RCC 7860 (cell line): ENCODE measurements around the gene CCNG2.
"Not testable (repeated sequence)": the region's sequence is repeated elsewhere in the genome, so short reads cannot be mapped to it uniquely, and the experiment has no call there.

ENCODE experiments used
- DNase-seq: peaks from one replicate; pipeline ENCODE4 v3.0.0-alpha.2; 2015; ENCODE audit warnings: low spot score
- FAIRE-seq: peaks from 2 replicates; lab custom pipeline; 2012; peaks lifted over from hg19 to GRCh38; lab: Jason Lieb, UNC

CCNG2 gene, protein sequence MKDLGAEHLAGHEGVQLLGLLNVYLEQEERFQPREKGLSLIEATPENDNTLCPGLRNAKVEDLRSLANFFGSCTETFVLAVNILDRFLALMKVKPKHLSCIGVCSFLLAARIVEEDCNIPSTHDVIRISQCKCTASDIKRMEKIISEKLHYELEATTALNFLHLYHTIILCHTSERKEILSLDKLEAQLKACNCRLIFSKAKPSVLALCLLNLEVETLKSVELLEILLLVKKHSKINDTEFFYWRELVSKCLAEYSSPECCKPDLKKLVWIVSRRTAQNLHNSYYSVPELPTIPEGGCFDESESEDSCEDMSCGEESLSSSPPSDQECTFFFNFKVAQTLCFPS

DNA sequence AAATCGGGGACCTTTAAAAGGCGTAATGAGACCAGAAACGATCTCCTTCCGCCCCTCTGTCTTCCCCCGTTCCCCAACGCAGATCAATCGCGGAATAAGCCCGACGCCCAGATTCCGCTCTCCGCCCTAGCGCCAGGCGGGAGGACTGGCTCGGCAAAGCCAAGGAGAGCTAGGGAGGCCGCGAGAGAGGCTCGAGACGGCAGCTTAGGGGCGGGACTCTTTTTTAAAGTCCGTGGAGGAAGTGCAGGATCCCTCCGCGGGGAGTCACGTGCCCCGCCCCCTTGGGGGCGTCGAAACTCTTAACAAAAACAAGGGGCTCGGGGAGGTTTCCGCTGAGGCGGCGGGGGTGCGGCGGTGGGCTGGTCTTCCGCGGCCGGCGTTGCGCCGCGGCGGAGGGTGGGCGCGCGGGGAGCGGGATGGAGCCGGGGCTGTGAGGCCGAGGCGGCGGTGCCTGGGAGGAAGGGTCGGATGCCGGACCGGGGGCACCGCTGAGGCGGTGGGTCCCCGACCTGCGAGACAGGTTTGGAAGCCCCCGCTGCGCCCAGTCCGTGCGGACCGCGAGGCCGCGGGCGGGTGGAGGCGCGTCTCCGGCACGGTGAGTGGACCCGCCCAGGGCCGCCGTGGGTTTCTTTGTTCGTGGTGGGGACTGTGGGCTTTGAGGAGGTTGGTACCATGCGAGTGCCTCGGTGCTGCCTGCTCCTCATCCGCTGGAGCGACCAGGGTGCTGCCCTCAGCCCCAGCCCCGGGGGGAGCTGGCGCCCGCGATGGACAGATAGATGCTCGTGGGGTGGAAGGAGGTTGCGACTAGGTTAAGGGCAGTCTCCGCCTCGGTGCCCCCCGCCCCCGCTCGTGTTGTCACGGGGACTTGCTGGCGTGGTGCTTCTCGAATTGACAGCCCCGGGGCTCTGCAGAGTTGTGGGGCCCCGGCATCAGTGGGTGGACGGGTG lies at the start of gene CCNG2:
Gene CCNG2, plus strand, starts transcription at position 296 of the 947 bp plus-strand sequence. CDS start 1,326 bp downstream, outside the sequence.
- no peak for DNase-seq
- FAIRE-seq: no peak

DNA sequence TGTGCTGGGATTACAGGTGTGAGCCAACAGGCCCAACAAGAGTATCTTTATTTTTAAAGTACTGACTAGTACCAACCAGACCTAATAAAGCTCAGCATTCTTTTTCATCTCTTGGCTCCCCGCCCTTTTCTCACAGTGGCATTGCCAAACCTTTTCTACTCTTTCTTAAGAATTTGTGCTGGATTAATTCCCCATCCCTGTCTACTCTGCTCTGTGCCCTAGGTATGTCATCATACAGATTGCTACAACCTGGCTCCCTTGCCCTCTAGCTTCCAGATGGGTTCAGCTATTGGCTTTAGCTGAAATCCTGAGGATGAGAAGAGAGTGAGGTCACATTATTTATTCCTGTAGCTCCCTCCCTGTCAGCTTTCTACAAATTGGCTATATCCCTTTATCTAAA lies 46.3 kb upstream of the CCNG2 start:
- no peak for DNase-seq
- FAIRE-seq: no peak

DNA sequence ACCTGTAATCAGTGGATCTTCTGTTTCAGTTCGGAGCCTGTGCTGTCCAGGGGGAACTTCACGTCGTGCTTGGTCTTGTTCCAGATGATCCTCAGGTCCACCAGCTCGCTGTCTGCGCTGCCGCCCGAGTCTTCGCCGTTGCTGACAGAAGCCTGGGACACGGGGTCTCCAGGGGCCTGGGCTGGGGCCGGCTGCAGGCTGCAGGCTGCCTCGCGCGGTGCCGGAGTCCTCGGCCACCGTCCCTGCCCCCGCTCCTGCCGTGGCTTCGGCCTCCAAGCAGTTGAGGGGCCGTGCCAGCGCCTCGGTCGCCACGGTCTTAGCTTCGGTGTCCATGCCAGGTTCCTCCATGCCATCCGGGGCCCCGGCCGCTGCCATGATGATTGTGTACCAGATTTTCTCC lies 43.9 kb upstream of the CCNG2 start:
- no peak for DNase-seq
- FAIRE-seq: no peak

DNA sequence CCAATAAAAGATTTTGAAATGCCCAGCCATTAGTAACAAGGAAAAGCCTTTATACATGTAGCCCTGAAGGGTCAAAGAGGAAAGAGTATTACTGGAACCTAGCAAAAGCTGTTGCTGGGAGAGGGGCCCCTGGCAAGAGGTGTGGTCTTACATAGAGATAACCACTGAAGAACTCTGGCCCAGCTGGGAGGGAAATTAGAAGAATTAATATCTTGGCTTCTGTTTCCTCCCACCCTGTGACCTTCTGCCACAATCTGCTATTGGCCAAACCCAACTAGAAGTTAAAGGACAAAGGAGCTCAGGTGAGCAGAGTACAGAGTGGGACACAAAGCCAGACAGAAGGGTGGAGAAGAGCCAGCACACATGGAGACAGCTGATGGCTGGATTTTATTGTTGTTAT lies 39.3 kb upstream of the CCNG2 start:
- FAIRE-seq (no peak), DNase-seq (no peak)

DNA sequence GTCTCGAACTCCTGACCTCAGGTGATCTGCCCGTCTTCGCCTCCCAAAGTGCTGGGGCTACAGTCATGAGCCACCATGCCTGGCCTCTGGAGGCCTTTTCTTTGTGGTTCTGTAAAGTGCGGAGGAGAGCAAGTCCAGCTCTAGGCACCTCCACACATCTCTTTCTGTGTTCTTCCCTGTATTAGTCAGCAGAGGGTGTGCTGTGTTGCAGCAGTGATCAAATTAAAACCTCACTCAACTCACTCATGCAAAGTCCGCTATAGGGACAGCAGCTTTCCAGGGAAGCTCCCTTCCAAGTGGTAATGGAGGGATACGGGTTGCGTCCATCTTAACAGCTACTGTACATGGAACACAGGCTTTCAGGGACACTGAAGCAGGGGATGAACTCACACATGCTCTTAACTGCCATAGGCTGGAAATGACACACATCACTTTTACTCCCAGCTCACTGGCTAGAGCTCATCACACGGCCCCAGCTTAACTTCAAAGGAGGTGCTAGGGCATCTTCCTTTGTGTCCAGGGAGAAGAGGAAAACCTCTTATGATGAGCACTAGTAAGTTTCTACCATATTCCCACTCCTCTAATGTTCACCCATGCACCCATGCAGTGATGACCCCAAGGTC lies 36.0 kb upstream of the CCNG2 start:
- FAIRE-seq (no peak), DNase-seq (no peak)

DNA sequence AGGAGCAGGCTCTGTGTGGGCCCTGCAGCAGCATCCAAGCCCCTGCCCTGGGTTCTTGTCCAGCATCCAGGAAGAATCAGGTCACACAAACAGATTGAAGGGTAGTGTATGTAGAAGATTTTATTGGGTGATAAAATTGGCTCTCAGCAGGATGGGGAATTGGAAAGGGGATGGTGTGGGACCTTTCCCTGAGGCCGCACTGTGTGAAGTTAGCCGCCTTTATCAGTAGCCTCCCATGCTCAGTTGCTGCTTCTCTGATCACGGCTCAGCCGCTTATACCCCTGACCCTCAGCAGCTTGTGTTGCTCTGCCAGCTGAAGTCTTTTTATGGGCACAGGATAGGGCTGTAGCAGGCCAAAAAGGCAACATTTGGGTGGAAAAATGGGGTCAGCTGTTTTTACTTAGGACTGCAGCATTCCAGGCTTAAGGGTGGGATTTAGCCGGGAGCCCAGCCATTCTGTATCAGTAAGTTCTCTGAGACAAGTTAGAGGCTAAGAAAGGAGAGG lies 35.2 kb upstream of the CCNG2 start:
- no peak for FAIRE-seq

DNA sequence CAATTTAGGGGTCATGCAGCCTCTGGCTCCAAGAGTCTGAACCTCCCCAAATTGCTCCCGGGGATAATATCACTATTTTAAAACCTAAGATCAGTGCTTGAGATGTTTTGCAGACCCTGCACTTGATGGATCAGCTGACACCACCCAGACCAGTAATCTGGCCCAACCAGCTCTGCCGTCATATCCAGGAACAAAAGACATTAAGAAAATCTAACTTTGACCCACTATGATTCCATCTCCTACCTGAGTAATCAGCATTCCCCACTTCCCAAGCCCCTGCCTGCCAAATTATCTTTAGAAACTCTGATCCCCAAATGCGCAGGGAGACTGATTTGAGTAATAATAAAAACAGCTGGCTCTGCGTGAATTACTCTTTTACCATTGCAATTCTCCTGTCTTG lies 34.4 kb upstream of the CCNG2 start:
- no peak for FAIRE-seq
- no peak for DNase-seq

More for the DNA sequence above, 35.2 kb upstream of the CCNG2 start:
- DNase-seq: no peak

DNA sequence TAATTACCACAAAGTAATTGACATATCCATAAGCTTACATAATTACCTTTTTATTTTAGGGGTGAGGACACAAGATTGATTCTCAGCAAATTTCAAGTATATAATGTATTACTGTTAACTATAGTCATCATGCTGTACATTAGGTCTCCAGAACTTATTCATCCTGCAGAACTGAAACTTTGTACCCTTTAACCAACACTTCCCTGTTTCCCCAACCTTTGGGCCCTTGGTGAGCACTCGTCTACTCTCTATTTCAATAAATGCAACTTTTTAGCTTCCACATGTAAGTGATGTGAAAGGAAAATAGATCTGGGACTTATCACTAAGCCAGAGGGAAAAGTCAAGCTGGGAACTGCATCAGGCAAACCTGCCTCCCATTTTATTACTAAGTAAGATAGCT lies 33.6 kb upstream of the CCNG2 start:
- DNase-seq (no peak), FAIRE-seq (no peak)

DNA sequence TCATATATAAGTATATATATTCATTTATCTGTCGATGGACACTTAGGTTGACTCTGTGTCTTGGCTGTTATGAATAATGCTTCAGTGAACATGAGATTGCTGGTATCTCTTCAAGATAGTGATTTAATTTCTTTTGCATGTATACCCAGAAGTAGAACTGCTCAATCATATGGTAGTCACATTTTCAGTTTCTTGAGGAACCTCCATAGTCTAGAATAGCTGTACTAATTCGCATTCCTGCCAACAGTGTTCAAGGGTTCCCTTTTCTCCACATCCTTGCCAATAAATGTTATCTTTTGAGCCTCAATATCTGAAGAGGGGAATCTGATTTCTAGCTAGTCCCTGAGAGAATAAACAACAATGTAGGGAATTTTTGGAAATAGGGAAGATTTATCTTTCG lies 32.4 kb upstream of the CCNG2 start:
- FAIRE-seq (no peak), DNase-seq (no peak)

DNA sequence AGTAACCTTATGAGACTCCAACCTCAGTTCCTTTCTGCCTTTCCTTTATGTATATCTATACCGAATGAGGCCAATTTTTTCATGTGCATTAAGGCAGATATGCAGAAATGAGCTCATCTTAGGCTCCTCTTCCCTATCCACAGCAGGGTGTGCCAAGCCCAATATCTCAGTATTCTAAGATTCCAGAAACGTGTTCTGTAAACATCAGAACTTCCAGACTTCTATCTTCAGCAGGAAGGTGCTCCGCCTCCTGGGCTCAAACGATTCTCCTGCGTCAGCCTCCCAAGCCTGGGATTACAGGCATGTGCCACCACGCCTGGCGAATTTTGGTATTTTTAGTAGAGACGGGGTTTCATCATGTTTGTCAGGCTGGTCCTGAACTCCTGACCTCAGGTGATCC lies 31.0 kb upstream of the CCNG2 start:
- no peak for FAIRE-seq

DNA sequence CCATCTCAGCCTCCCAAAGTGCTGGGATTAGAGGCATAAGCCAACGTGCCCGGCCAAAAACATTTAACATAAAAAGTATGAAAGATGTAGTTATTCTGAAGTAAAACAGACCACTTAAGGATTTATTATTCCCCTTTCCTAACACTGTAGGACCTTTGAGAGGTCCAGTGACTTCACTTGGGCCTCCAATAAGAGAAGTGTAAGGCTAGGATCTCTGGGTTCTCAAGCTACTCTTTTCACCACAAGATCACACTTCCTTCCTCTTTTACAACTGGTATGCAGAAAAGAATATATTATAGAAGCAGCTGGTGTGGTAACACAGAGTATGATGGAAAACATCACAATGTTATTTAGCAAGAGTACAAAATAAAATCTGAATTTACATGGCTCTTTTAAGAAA lies 30.2 kb upstream of the CCNG2 start:
- FAIRE-seq (no peak), DNase-seq (no peak)

More for the DNA sequence above, 31.0 kb upstream of the CCNG2 start:
- DNase-seq: no peak

DNA sequence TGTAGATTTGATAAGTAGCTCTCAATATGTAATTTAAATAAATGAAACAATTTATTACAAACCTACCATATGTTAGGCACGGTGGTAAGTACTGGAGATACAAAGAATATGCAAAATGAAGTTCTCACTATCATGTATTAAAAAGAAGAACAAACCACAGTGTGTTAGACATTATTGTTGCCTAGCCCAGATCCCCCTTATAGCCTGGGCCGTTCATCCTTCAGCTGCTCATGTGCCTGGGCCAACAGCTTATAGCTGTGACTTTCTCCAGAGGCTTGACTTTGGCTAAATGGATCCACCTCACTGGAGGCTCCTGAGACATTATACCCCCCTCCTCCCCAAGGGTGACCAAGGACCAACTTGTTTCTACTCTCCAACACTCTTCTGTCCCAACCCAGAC lies 29.8 kb upstream of the CCNG2 start:
- no peak for FAIRE-seq
- no peak for DNase-seq

DNA sequence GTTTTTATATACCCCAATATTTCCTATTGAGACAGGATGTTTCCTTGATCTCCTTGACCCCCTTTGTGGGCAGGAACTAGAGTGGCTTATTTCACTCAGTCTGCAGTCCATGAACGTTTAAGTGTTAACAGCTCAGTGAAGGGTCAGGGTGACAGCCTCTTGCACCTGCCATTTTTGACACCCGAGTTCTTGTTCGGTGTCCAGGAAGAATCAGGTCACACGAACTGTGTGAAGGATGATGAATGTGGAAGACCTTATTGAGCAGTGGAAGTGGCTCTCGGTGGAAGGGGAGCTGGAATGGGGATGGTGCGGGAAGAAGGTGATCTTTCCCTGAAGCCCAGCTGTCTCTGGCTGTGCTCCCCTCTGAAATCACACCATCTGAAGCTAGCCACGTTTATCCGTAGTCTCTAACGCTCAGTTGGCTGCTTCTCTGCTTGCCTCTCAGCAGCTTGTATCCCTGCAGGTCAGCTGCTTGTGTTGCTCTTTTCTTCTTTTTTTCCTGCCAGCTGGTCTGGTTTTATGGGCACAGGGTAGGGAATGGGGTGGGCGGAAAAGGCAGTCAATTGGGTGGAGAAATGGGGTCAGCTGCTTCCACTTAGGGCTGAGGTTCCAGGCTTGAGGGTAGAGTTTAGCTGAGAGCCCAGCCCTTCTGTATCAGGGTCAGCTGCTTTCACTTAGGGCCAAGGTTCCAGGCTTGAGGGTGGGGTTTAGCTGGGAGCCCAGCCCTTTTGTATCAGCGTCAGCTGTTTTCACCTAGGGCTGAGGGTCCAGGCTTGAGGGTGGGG lies 29.0 kb upstream of the CCNG2 start:
- no peak for DNase-seq
- no peak for FAIRE-seq

DNA sequence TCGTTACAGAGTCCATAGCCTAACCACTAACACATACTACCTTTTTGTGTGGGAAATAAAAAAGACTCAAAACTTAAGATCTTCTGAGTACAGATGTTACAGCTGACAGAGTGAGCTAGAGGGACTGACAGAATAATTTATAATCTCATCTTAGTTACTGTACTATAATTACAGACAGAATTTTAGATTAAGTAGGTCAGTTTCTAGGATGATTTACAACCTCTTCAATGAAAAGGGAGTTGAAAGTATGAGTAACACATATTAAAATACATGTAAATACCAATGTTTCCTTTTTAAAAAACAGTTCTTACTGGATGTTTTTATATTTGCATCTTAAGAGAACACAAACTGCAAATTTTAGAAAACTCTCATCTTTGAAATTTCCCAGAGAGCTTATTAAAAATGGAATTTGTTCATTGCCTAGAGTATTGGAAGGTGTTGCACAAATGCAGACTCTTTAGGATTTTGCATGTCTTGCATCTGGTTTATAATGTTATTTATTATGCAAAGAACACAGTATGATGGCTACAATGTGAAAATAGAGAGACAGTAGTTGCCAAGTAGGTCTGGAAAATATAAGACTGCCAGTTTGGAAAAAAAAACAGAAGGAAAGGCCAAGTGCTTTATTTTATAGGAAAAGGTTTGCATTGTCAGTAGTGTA lies 24.2 kb upstream of the CCNG2 start:
- FAIRE-seq: no peak

DNA sequence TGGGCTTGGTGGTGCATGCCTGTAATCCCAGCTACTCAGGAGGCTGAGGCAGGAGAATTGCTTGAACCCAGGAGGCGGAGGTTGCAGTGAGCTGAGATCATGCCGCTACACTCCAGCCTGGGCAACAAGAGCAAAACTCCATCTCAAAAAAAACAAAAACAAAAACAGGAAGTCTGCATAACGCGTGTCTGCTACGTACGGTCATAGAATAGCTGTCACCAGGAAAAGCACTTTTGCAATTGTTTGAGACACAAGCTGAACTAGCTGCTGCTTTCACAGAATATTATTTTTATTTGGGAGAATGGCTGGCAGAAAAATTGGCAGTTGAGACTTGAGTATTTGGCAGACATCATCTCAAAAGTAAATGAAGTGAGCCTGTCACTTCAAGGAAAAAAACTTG lies 19.6 kb upstream of the CCNG2 start:
- not testable (repeated sequence) for FAIRE-seq, DNase-seq

More for the DNA sequence above, 24.2 kb upstream of the CCNG2 start:
- no peak for DNase-seq

DNA sequence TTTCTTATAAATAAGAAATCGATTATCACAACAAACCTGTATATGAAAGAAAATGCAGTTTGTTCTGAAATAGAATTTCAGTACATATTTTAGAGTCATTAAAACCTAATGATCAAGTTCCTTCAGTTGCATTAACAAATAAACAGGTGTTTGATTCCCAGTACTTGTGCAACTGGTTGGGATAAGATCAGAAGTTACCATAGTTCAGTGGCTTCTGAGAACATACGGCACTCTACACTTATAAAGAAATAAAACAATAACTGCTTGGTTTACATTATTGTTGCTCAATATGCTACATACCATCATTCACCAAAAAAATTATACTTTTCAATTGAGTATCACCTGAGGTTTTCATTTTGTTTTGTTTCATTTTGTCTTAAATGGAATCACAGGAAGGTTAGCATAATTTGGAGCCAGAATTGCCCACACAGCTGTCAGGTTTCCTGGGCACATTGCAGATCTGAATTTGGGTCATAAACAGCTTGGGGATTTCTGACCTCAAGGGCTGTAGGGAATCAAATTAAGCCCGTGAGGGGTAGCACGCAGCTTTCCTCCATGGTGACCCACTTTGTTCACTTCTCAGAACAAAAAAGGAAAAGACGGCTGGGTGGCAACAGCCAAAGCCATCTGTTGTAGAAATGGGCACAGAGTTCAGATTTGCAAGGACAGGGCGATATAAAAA lies 14.9 kb upstream of the CCNG2 start:
- DNase-seq: no peak

DNA sequence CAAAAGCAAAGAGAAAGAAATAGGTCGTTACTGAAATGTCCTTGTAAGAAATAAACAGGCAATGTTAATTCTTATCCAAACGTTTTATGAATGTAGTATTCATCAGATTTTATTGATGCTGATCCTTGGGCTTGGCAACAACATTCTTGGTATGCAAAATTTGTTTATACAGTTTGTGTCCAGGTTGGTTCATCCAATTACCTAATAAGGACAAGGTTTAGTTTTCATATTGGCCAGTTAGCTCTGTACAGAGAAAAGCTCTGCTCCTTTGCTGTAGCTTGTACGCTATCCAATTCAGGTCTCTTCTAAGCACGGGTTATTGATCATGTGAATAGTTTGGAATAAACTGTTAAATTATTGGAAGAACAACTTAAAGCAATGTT lies 14.4 kb upstream of the CCNG2 start:
- FAIRE-seq: no peak

More for the DNA sequence above, 14.9 kb upstream of the CCNG2 start:
- no peak for FAIRE-seq

DNA sequence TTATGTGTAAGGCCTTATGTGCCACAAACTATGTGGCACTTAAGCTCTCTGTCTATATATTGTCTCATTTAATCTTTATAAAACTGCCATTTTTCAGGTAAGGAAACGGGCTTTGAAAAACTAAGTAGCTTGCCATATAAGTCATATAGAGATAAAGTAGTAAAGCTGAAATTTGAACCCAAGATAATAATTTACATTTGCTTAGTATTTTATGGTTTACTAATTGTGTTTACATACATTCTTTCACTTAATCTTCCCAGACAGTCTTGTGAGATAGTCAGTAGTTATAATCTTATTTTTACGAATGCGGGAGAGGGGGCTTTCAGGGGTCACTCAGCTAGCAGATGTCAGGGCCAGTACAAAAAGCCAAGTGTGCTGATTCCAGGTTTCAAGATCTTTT lies 13.9 kb upstream of the CCNG2 start:
- no peak for DNase-seq
- no peak for FAIRE-seq

More for the DNA sequence above, 14.4 kb upstream of the CCNG2 start:
- DNase-seq: no peak

DNA sequence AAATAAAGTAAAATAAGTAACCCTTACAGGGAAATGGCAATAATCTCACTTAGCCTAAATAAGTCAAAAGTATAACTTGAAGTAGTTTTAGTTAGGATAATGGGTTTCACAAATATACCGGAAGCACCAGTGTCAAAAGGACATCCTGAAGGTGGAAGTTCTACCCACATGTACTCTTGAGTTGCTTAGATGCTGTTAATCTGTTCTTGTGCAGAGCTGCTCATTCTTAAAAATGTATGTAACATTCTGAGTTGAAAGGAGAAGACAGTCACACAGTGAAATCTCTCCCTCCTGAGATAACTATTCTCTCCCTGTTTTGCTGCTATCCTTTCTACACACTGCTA lies 11.2 kb upstream of the CCNG2 start:
- FAIRE-seq (no peak), DNase-seq (no peak)
